H1 (cell line): Measurements from ENCODE around the gene CNTNAP1. TPM values are rescaled to one million over a fixed set of nuclear protein-coding genes. Genes with fewer than 3 reads are reported as not detected.

ENCODE experiments used
- MAFK ChIP-seq: IDR thresholded peaks from 2 replicates; pipeline ENCODE4 v1.6.1; 2012; ENCODE audit warnings: low read depth, mild to moderate bottlenecking, improper control_type of control experiment, low read length
- RXRA ChIP-seq: IDR thresholded peaks from 2 replicates; pipeline ENCODE4 v1.6.1; 2011; ENCODE audit warnings: low read depth, mild to moderate bottlenecking, low read length, moderate library complexity; ENCODE audit not compliant: insufficient read depth
- TBP ChIP-seq: IDR thresholded peaks from 2 replicates; pipeline ENCODE4 v1.6.1; 2011; ENCODE audit warnings: low read depth, low read length, improper control_type of control experiment
- polyA plus RNA-seq, 7 experiments: library from polyadenylated mRNA; depleted of rRNA in 3 of 7; stranded (reverse) in 5 of 7; unstranded in 2 of 7; fragments of >200 nt in 5 of 7; fragments of 200-250 nt in 2 of 7; gene quantifications; 1 replicate in 5 of 7; 2 replicates in 1 of 7; 4 replicates in 1 of 7; pipeline versions ENCODE4 v1.2.1 to v1.2.3, GENCODE V29; 2011 to 2013; ENCODE audit warnings: missing spikeins in 2 of 7, mixed read lengths in 2 of 7
- total RNA-seq: library from RNA; stranded (reverse); fragmentation: NEBNext Ultra II Directional; extraction: Animal tissue kit (Norgen Biotek cat#: 25700); gene quantifications from 2 replicates; pipeline ENCODE4 v1.2.1, GENCODE V29; 2021
- TF ChIP-seq, protein P1 (sequence below): fragments of 300-600 bp; sonication (generic); IDR thresholded peaks from 2 replicates; pipeline ENCODE4 v1.7.1; 2012; ENCODE audit warnings: low read length, moderate library complexity, mild to moderate bottlenecking, inconsistent platforms; ENCODE audit not compliant: insufficient replicate concordance
- TF ChIP-seq, protein P2 (sequence below): IDR thresholded peaks from 2 replicates; pipeline ENCODE4 v1.6.1; 2012; ENCODE audit warnings: inconsistent platforms
- TF ChIP-seq, protein P3 (sequence below): IDR thresholded peaks from 2 replicates; pipeline ENCODE4 v1.6.1; 2011; ENCODE audit warnings: low read length, improper control_type of control experiment
- TF ChIP-seq, protein P4 (sequence below): IDR thresholded peaks from 2 replicates; pipeline ENCODE4 v1.6.1; 2011; ENCODE audit warnings: low read depth, mild to moderate bottlenecking, low read length; ENCODE audit not compliant: insufficient read depth

The CNTNAP1 gene
- total and polyA plus RNA-seq, 2 of the 8 experiments (the other 6 are each of a cell fraction or from before 2014, with no cell fraction given), result 4.7 to 10.0 TPM

DNA sequence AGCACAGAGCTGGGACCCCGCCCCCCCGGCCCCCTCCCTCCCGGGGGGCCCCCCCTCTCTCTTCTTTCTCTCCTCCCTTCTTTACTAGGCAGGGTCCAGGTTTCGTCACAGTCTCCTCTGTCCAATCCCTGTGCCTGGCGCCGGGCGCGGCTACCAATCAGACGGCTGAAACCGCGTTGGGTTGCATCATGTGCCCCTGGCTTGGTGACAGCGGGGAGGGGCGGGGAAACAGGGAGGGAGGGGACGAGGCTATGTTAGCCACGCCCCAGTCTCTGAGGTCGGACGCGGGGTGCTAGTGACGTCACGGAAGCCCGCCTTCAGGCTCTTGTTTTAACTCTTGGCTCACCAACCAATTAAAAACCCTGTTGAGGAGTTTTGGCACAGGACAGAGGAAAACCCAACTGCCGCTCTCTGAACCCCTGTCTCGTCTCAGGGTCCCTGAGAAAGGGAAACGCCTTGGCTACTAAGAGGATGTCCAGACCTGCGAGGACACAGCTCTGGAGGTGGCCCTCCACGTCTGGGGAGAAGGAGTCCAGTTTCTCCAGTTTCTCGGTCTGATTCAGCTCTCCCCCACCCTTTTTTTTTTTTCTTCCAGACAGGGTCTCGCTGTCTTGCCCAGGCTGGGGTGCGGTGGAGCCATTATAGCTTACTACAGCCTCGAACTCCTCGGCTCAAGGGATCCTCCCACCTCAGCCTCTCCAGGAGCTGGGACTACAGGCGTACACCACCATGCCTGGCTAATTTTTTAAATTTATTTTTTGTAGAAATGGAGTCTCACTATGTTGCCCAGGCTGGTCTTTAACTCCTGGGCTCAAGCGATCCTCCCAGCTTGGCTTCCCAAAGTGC lies 5.1 kb upstream of the CNTNAP1 start (continued):
- TF ChIP-seq, protein P1, sequence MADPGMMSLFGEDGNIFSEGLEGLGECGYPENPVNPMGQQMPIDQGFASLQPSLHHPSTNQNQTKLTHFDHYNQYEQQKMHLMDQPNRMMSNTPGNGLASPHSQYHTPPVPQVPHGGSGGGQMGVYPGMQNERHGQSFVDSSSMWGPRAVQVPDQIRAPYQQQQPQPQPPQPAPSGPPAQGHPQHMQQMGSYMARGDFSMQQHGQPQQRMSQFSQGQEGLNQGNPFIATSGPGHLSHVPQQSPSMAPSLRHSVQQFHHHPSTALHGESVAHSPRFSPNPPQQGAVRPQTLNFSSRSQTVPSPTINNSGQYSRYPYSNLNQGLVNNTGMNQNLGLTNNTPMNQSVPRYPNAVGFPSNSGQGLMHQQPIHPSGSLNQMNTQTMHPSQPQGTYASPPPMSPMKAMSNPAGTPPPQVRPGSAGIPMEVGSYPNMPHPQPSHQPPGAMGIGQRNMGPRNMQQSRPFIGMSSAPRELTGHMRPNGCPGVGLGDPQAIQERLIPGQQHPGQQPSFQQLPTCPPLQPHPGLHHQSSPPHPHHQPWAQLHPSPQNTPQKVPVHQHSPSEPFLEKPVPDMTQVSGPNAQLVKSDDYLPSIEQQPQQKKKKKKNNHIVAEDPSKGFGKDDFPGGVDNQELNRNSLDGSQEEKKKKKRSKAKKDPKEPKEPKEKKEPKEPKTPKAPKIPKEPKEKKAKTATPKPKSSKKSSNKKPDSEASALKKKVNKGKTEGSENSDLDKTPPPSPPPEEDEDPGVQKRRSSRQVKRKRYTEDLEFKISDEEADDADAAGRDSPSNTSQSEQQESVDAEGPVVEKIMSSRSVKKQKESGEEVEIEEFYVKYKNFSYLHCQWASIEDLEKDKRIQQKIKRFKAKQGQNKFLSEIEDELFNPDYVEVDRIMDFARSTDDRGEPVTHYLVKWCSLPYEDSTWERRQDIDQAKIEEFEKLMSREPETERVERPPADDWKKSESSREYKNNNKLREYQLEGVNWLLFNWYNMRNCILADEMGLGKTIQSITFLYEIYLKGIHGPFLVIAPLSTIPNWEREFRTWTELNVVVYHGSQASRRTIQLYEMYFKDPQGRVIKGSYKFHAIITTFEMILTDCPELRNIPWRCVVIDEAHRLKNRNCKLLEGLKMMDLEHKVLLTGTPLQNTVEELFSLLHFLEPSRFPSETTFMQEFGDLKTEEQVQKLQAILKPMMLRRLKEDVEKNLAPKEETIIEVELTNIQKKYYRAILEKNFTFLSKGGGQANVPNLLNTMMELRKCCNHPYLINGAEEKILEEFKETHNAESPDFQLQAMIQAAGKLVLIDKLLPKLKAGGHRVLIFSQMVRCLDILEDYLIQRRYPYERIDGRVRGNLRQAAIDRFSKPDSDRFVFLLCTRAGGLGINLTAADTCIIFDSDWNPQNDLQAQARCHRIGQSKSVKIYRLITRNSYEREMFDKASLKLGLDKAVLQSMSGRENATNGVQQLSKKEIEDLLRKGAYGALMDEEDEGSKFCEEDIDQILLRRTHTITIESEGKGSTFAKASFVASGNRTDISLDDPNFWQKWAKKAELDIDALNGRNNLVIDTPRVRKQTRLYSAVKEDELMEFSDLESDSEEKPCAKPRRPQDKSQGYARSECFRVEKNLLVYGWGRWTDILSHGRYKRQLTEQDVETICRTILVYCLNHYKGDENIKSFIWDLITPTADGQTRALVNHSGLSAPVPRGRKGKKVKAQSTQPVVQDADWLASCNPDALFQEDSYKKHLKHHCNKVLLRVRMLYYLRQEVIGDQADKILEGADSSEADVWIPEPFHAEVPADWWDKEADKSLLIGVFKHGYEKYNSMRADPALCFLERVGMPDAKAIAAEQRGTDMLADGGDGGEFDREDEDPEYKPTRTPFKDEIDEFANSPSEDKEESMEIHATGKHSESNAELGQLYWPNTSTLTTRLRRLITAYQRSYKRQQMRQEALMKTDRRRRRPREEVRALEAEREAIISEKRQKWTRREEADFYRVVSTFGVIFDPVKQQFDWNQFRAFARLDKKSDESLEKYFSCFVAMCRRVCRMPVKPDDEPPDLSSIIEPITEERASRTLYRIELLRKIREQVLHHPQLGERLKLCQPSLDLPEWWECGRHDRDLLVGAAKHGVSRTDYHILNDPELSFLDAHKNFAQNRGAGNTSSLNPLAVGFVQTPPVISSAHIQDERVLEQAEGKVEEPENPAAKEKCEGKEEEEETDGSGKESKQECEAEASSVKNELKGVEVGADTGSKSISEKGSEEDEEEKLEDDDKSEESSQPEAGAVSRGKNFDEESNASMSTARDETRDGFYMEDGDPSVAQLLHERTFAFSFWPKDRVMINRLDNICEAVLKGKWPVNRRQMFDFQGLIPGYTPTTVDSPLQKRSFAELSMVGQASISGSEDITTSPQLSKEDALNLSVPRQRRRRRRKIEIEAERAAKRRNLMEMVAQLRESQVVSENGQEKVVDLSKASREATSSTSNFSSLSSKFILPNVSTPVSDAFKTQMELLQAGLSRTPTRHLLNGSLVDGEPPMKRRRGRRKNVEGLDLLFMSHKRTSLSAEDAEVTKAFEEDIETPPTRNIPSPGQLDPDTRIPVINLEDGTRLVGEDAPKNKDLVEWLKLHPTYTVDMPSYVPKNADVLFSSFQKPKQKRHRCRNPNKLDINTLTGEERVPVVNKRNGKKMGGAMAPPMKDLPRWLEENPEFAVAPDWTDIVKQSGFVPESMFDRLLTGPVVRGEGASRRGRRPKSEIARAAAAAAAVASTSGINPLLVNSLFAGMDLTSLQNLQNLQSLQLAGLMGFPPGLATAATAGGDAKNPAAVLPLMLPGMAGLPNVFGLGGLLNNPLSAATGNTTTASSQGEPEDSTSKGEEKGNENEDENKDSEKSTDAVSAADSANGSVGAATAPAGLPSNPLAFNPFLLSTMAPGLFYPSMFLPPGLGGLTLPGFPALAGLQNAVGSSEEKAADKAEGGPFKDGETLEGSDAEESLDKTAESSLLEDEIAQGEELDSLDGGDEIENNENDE, result no peak
- TF ChIP-seq RXRA, result no peak
- TF ChIP-seq, protein P2, sequence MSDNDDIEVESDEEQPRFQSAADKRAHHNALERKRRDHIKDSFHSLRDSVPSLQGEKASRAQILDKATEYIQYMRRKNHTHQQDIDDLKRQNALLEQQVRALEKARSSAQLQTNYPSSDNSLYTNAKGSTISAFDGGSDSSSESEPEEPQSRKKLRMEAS, result peak; percentile 67
- no peak for TF ChIP-seq MAFK
- TF ChIP-seq, protein P3, sequence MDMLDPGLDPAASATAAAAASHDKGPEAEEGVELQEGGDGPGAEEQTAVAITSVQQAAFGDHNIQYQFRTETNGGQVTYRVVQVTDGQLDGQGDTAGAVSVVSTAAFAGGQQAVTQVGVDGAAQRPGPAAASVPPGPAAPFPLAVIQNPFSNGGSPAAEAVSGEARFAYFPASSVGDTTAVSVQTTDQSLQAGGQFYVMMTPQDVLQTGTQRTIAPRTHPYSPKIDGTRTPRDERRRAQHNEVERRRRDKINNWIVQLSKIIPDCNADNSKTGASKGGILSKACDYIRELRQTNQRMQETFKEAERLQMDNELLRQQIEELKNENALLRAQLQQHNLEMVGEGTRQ, result peak; percentile 88
- TF ChIP-seq TBP, result no peak
- TF ChIP-seq, protein P4, sequence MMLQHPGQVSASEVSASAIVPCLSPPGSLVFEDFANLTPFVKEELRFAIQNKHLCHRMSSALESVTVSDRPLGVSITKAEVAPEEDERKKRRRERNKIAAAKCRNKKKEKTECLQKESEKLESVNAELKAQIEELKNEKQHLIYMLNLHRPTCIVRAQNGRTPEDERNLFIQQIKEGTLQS, result peak; percentile 84
